NCI-H1436 (cell line): Measurements from ENCODE around the gene ALLC.

Experiments
- DNase-seq: peaks from one replicate; lab custom pipeline; 2025; lab: John Stamatoyannopoulos, UW

ALLC gene

DNA sequence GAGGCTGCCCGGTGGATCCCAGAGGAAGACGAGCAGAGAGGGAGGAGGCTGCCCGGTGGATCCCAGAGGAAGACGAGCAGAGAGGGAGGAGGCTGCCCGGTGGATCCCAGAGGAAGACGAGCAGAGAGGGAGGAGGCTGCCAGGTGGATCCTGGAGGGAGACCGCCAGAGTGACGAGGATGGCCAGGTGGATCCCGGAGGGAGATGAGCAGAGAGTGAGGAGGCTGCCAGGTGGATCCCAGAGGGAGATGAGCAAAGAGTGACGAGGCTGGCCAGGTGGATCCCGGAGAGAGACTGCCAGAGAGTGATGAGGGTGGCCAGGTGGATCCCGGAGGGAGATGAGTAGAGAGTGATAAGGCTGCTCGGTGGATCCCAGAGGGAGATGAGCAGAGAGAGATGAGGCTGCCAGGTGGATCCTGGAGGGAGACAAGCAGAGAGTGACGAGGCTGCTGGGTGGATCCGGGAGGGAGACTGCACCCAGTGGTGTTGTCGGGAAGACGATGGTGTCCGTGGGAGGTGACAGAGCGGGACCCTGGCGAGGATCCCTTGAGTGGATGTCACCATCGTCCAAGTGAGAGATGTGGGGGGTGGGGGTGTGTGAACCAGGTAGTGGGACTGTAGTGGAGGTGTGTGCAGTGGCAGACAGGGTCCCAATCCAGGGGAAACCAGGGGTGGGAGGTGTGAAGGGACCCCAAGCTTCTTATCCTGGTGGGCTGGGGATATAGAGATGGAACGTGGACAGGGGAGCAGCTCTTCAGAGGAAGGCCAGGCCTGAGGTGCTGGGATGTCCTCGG is 67.7 kb downstream of the ALLC start:
- DNase-seq: no peak

DNA sequence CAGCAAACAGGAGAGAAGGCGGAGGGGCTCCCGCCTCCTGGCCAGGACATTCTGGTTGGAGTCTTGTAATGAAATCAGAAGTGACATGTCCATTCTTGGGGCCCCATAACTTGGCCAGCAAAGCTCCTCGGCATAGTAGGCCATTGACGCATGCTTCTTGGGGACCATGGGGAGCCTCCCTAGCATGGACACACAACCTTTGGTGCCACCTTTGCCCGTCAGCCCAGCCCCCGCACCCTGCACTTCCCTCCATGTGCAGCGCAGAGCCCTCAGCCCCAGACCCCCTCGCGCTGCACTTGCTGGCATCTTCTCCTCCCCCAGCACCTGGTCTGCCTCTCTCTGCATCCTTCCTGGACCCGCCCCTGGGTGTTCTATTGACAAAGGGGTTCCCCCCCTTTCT is 68.5 kb downstream of the ALLC start:
- peak; percentile 12 for DNase-seq

DNA sequence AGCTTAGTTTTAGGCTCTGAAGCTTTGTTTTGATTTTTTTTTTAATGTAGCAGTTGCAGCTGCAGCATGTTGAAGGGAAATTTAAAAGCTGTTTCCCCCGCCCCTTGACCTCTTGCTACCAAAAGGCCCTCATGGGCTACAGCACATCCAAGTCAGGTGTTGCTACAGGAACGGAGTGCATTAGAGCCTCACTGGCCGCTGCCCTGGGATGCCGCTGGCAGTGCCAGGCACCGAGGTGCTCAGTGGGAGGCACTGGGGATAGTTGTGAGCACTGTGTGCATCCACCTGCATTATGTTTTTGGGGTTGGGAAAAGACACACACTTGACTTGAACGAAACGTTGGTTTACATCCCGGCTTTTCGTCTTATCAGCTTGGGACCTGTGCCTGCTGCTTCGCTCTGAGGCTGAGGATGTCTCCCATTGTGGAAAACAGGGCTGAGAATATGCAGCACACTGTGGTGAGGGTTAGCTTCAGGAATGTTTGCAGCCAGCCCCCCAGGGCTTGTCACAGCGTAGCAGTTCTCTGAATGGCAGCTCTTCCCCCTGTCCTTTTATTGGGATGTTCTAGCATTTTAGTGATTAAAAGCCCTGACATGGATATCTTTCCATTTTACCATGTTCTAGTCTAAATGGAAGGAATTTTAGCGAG is 69.5 kb downstream of the ALLC start:
- DNase-seq: no peak

DNA sequence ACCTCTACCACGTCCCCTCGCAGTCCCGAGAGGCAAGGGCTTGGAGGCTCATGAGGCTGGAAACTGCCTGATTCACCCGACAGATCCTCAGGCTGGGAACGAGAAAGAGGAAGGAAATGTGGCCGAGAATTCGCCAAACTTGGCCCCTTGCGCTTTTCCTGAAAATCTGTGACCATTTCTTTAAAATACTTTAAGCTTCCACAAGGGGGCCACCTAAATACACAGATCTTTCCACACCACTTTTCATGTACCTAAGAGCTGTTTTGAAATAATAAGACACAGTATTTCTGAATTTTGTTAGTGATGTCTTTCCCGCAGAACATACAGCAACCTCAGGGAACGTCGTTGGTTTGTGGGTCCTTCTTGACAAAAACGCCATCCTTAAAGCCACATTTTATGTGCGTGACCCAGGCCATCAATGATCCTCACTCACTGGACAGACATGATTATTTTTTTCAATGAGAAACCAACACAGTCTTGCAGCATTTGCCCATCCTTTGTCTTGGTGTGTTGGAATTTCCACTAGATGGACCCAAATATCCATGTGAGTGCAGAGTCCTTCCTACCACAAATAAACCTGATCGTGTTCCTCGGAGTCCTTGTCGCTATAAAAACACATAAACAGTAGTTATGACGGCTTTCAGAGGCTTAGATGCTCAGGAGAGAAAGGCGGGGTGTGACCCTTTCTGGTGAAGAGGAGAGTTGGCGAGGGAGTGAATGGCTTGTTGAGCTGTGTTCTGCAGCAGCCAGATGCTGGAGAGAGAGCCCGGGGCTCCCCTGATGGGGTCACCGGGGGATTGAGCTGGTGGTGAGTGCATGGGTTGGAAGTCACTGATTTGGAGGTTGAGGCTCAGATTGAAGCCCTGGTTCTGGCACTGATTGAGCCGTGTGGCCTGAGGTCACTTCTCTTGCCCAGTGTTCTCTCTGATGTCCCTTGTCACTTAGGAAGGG is 70.4 kb downstream of the ALLC start:
- DNase-seq: peak; percentile 51

DNA sequence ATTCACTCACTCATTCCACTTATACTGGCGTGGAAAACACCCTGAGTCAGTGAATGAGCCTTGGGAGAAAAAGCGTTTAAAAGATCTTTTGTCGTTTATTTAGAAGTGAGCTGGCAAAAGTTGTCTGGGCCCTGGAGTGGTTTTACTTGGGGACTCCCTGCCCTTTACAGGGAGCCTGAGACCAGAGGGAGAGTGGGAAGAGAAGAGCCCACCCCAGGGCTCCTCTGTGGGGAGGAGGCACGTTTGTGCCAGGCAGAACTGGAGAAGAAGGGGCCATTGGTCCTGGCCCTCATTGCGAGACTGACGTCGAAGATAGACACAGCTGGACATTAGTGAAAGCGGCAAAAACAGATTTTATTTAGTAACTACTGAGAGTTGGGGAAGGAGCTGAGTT is 71.1 kb downstream of the ALLC start:
- DNase-seq: no peak

DNA sequence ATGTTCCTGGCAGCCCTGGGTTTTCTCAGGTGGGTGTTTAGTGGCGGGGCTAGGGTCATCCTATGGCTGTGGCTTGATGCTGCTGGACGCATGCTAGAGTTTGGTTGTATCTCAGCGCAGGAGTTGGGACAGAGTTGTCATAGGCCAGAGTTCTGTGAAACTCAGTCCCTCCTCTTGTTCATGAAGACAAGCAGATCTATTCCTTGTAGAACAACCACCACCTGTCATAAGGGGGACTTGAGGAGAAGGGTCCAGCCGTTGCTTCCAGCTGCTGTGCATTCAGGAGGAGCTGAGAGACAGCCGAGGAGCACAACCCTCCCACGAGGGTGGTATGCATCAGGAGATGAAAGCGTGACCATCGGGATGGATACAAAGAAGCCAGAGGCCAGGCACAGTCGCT is 71.8 kb downstream of the ALLC start:
- DNase-seq: no peak

DNA sequence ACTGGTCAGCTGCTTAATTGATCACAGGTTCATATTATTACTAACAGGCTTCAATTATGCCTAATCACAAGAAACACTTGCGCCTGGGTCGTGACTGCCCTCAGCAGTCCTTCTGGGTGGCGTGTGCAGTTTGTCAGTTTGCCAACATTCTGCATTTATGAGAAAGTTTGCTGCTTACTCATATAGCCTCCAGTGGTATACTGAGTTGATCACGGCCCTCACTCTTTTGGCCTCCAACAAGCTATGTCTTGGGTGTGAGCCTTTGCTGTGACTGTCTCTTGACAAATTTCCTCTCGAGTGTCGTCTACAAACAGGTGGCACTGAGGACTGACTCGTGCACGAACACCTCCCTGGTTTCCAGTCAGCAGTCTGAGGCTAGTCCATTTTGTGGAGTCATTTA is 72.6 kb downstream of the ALLC start:
- no peak for DNase-seq

DNA sequence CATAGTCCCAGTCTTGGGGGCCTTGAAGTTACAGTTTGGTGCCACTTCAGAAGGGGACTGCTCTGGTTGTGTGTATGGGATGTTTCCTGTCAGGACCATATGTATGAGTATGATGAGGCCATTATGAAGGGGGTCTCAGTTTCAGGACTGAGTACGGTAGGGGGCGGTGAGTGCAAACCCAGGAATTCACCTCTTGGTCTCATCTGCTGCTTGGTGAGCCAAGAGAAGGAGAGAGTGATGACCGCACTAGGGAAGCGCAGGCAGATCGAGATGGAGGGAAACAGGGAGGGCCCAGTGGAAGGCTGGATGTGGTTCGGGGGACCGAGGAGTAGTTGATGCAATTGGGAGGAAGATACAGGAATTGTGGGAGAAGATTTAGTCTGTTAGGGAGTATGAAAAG is 73.8 kb downstream of the ALLC start:
- no peak for DNase-seq

DNA sequence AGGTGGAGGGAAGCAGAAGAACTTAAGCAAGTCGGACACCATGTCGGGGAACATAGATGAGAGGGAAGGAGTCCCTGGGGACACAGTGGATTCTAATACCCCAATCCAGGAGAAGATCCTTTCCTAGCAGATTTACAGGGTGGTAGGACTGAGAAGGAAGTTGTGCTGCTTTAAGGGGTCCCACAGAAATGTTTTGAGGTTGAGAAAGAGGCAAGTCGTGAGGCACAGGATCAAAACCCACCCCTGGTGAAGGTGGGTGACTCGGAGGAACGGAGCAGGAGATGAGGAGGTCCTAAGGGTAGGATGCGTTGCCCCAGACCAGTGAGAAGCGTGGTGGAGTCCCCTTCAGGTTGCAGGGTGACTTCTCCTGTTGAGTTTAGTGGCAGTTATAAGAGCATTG is 78.1 kb downstream of the ALLC start:
- DNase-seq: no peak

DNA sequence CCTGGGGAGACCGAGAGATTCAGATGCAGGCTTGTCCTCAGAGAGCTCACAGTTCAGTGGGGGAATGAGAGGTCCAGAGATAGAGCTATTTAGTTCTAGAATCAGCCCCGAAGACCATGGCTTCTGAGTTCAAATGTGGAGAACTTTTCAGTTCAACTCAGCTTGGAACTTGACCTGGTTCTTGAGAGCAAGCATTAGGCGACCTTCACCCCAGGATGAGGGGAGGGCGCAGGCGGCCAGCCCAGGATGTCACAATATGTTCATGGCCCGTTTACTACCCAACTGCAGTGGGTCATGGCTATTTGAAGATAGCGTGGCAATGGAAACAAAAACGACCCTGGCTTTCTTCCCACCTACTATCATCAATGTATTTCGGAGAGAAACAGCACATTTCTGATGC is 79.1 kb downstream of the ALLC start:
- no peak for DNase-seq

DNA sequence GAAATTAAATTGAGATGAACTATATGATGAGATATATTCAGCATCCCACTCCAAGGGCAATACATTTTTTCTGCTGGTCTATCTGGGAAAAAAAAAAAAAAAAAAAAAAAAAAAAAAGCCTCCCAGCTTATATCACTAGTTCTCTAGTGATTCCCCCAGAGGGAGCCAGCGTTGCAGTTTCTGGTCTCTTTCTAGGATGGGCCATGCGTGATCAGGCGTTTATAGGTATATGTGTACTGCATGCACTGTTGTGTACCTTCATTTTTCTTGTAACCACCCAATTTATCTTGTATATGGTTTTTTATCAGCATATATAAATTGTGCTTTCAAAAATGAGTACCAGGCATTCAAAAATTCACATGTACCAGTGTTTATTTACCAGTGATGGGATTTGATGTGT is 80.5 kb downstream of the ALLC start:
- DNase-seq: no peak

DNA sequence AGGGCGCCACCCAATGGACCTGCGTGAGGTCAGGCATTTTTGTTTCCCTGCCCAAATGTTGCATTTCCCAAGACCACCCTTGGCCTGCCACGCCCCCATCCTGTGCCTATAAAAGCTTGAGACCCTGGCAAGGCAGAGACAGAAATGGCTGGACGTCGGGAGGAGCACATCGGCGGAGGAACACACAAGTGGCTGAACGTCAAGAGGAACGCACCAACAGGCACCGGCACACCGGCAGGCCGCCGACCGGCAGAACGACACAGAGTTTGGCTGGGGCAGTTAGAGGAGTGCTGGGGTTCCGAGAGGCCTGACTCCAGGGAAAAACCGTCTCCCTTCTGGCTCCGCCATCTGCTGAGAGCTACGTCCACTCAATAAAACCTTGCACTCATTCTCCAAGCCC is 81.3 kb downstream of the ALLC start:
- DNase-seq: no peak

DNA sequence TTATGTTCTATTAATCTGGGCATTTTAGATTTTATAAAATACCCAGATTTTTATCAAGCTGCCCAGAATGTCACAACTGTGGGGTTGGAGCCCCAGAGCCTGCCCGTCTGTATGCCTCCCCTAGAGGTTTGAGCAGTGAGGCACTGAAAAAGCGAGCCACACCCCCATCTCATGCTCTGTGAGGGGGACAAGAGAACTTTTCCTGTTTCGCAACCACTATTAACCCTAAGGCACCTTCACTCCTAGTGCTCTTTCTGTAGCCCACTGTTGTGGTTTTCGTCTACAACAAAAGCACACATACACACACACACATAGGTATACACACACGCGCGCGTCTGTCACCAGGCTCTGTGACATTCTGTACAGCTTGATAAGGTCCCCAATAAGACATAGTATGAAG is 83.4 kb downstream of the ALLC start:
- no peak for DNase-seq

DNA sequence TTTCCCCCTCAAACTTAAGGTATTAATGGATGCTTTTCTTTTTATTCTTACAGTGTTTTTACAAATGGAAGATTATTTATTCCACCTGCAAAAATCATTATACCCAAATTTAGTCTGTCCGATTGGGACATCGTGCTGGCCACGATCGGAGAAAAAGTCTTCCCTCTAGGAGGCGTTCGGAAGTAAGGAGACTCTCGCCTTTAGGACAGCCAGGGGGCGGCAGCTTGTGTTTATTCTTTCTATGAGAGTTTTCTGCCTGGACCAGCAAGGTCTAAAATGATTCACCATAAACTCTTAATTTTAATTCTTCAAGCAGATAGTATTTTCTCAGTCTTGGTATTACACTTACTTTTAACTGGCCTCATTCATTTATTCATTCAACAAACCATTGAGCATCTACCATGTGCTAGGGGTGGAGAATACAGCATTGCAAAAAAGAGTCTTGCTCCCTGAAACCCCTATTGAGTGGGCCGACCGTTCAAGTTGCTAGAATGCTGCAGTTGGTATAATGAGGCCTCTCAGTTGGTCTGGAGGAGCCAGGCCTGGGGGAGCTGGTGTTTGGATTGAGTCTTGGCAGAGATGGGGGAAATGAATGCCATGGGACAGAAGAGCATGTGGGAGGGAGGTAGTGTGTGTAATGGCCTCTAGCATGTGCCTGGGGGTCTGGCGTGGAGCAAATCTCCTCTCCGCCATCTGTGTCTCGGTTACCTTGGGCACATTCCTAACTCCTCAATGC is 84.0 kb downstream of the ALLC start:
- no peak for DNase-seq

DNA sequence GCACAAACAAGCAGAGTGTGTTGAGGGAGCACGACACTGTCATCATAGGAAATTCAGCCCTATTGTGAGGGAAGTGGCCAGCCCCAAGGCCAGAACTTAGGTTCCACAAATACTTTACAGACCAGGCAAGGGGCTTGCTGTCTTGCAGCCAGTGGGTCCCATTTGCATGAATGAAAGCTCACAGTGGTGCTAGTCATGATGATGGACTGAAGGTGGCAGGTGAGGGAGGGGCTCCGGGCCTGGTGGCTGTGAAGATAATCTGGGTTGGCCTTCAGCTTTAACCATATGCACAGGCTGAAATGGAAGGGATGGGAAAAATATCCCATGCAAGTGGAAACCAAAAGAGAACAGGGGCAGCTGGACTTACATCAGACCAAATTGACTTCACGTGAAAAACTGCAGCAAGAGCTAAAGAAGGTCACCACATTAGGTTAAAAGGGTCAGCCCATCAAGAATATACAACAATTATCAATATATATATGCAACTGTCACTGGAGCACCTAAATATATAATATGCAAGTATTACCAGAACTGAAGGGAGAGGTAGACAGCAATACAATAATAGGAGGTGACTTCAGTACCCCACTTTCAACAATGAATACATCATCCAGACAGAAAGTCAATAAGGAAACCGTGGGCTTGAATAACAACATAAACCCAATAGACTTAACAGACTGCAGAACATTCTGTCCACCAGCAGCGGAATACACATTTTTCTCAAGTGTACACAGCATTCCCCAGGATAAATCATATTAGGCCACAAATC is 84.9 kb downstream of the ALLC start:
- DNase-seq: no peak

DNA sequence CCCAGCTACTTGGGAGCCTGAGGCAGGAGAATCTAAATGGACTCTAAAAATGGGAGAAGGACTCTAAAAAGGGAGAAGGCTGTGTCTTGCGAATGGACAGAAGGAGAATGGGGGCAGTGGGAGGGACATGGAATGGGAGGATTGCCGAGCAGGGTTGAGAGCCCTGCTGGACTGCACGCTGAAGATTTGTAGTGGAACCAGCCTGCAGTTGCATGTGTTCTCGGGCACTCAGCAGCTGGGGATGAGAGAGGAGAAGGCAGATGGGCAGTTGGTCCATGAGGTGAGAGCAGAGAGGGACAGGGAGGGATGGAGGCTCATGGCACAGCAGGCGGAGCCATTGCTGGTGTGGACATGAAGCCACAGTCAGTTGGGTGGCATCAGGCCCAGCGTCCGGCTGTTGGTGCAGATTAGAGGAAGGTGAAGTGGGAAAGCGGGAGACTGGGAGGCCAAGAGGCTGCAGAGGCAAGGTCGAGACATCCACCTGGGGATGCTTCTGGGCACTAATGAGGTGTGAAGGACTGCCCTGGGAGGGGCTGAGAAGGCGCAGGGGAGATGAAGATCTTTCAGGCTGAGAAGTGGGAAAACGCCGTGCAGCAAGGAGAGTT is 86.1 kb downstream of the ALLC start:
- DNase-seq: no peak

DNA sequence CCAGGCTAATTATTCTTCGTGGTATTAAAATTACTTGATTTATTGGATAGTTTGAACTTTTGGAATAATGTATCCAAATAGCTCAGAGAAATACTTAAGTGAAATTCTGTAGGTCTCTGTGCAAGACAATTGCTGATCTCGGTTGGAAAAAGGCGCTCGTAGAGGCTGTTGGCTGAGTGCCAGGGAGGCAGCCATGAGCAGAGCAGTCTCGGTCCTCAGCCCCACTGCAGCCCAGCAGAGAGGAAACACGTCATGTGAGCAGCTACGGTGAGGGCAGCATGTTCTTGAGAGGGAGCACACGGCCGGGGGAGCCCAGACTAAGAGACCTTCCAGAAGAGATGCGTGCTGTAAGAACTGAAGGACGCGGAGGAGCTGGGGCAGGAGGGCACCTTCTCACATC is 87.9 kb downstream of the ALLC start:
- DNase-seq: no peak

DNA sequence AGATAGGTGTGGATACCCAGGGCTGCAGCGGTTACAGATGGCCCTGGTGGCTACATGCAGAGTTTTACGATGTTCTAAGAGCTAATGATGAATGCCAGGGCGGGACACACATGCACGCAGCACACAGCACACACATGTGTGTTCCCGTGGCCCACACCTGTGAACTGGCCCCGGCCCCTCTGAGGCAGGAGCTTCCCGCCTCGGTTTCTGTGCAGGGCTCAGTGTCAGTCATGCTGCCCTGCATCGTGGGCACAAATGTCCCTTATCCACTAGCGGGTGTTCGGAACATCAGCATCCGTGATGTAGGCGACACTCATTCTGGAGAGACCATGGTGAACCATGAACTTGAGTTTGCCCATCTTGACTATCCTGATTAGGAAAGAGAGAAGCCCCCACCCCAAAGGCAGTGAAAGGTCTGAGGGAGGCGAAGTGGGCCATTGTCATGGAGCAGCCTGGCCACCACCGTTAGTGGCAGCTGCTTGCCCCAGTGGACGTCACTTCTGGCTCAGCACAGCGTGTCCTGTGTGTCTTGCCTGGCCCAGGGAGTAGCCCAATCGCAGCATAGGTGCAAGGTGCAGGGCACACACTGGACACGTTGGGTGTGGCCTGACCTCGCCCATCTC is 89.1 kb downstream of the ALLC start:
- DNase-seq: no peak

DNA sequence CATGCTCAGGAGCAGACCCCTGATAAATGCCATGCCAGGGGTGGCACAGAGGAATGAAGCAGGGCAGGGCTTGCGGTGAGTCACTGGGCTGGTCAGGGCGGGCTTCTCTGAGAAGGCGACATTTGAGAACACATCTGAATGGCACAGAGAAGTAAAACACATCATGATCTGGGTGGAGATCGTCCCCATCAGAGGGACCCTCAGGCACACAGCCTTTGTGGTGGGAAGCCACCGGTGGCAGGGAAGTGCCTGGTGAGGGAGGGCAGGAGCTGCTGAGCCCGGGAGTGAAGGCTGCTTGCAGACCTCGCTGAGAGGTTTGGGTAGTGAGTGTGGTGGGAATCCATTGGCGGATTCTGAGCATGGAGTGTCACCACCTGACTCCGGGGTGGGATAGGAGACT is 89.8 kb downstream of the ALLC start:
- no peak for DNase-seq

DNA sequence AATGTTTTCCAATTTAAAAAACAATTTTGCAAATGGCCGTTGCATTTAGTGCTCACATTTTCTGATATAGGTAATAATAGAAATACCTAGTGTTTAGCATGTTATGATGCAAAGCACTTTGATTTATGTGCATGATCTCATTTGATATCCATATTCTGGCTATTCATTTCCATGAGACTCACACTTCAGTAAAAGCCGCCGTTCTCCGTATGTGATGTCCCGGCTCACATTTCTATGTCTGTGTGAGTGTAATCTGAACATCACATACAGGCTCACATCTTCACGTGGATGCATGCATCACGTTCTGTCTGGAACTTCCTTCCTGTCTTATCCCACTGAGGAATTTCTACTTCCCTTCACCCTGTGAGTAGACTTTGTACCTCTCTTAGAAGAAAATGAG is 91.2 kb downstream of the ALLC start:
- DNase-seq: no peak
